Sigmoid colon (tissue), 3 donors: ENCODE measurements around the gene KCNJ4.

ENCODE experiments used
- POLR2A ChIP-seq, 2 donors: fragments of 450-650 bp; IDR thresholded peaks; one replicate each; pipeline ENCODE4 v1.6.1; 2016; ENCODE audit warnings: antibody characterized with exemption in 2 of 2, mild to moderate bottlenecking in 2 of 2, moderate library complexity in 2 of 2
- TF ChIP-seq, protein P1 (sequence below), 4 experiments: fragments of 450-650 bp in 3 of 4; fragments of 200-600 bp in 1 of 4; IDR thresholded peaks; one replicate each; pipeline ENCODE4 v1.5.1; 2016 to 2019; ENCODE audit warnings: antibody characterized with exemption in 4 of 4, mild to moderate bottlenecking in 3 of 4, moderate library complexity in 2 of 4

DNA sequence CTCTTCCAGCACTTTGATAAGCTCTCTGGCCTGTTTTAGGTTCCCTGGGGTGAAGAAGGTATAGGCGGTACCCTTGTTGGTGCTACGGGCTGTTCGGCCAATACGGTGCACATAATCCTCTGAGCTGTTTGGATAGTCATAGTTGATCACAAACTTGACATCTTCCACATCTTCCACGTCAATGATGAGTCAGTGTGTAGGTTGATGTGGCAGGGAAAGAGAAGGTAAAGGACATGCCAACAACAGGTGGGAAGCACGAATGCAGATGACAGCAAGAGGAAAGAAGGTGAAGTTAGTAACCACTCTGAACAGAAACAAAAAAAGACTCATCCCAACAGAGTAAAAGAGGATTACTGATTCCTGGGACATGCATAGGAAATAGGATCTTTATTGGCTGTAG is 32.9 kb upstream of the KCNJ4 start:
- TF ChIP-seq, protein P1, sequence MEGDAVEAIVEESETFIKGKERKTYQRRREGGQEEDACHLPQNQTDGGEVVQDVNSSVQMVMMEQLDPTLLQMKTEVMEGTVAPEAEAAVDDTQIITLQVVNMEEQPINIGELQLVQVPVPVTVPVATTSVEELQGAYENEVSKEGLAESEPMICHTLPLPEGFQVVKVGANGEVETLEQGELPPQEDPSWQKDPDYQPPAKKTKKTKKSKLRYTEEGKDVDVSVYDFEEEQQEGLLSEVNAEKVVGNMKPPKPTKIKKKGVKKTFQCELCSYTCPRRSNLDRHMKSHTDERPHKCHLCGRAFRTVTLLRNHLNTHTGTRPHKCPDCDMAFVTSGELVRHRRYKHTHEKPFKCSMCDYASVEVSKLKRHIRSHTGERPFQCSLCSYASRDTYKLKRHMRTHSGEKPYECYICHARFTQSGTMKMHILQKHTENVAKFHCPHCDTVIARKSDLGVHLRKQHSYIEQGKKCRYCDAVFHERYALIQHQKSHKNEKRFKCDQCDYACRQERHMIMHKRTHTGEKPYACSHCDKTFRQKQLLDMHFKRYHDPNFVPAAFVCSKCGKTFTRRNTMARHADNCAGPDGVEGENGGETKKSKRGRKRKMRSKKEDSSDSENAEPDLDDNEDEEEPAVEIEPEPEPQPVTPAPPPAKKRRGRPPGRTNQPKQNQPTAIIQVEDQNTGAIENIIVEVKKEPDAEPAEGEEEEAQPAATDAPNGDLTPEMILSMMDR (IDR thresholded peaks at IDR 0.05) = no peak
- TF ChIP-seq POLR2A (IDR thresholded peaks at IDR 0.05) = no peak
